Ovary (tissue), 9 donors: ENCODE data around the gene HAVCR2. TPM values are rescaled to one million over a fixed set of nuclear protein-coding genes. Genes with fewer than 3 reads are reported as not detected.

ENCODE experiments used
- DNase-seq, 5 donors: peaks; one replicate each; pipeline ENCODE4 v3.0.0-alpha.2; 2019 to 2020
- H3K27ac ChIP-seq, 2 donors: fragments of 200-600 bp; one replicate each; pipeline versions ENCODE4 v1.5.1 to v1.8.0; 2019 to 2022
- H3K27me3 ChIP-seq: fragments of 200-600 bp; one replicate; pipeline ENCODE4 v1.8.0; 2022
- H3K36me3 ChIP-seq: fragments of 200-600 bp; sonication (generic); one replicate; pipeline ENCODE4 v1.5.1; 2019
- H3K4me1 ChIP-seq: one replicate; pipeline ENCODE4 v1.8.1; 2013; ENCODE audit warnings: mild to moderate bottlenecking, moderate library complexity; ENCODE audit not compliant: insufficient read depth
- H3K4me3 ChIP-seq: fragments of 200-600 bp; sonication (generic); one replicate; pipeline ENCODE4 v1.5.1; 2017
- H3K9me3 ChIP-seq, 2 donors: fragments of 200-600 bp in 1 of 2; sonication (generic) in 1 of 2; one replicate each; pipeline versions ENCODE4 v1.5.1 to v1.8.1; 2013 to 2019; ENCODE audit warnings: mild to moderate bottlenecking in 1 of 2, moderate library complexity in 1 of 2
- EP300 ChIP-seq: sonication (generic); formaldehyde crosslinking; IDR thresholded peaks from one replicate; pipeline ENCODE4 v1.6.1; 2017; ENCODE audit warnings: antibody characterized with exemption
- POLR2A ChIP-seq: fragments of 450-650 bp; IDR thresholded peaks from one replicate; pipeline ENCODE4 v1.6.1; 2017; ENCODE audit warnings: antibody characterized with exemption, mild to moderate bottlenecking, moderate library complexity
- WGBS, 3 donors: extraction: QIAGEN DNeasy Blood & Tissue Kit in 1 of 3; methylation state at CpG; one replicate each; pipeline versions ENCODE4 v1.1.5 to v1.1.7; 2013 to 2017; 5-methylcytosine and 5-hydroxymethylcytosine counted together
- intact Hi-C, 4 donors: fragments of 100-400 bp; cut with DNase I; formaldehyde crosslinking; loops; one replicate each; pipeline versions ENCODE4 v1.11.0 to v1.15.1; 2022 to 2023
- polyA plus RNA-seq, 2 donors: library from polyadenylated mRNA; stranded (reverse); fragments of 200-250 nt in 1 of 2; fragments of 350-450 nt in 1 of 2; fragmentation: Illumina TruSeq in 1 of 2; extraction: RNeasy Lipid Tissue Mini Kit (QIAGEN cat#74804) in 1 of 2; gene quantifications; one replicate each; pipeline ENCODE4 v1.2.3, GENCODE V29; 2013 to 2014
- total RNA-seq, 7 donors: library from RNA; depleted of rRNA in 2 of 7; stranded (reverse); fragments of >200 nt in 2 of 7; fragmentation: NEBNext Ultra II Directional in 3 of 7; extraction: Animal tissue kit (Norgen Biotek cat#: 25700) in 3 of 7; gene quantifications; one replicate each; pipeline versions ENCODE4 v1.1.0 to v1.2.4, GENCODE V29; 2016 to 2023
- TF ChIP-seq, protein P1 (sequence below), 3 donors: fragments of 450-650 bp in 2 of 3; fragments of 200-600 bp in 1 of 3; IDR thresholded peaks; one replicate each; pipeline versions ENCODE4 v1.5.1 to v1.8.0; 2016 to 2022; ENCODE audit warnings: antibody characterized with exemption in 3 of 3, mild to moderate bottlenecking in 1 of 3
- donor health status: DM: no; HTN: no; CAD: no; lungs with moderate emphysema.
- donor health status: DM: no; HTN: no; CAD: no.
- donor health status: Bipolar disorder and iron deficiency.
- donor health status: DM: yes; HTN: yes; CAD: no.
- donor health status: DM: no; HTN: no; CAD: no.
- donor health status: DM: yes; HTN: yes; CAD: no.

The HAVCR2 gene
- total and polyA plus RNA-seq, 9 donors, result 1.3 to 12.0 (median 2.9) TPM

DNA sequence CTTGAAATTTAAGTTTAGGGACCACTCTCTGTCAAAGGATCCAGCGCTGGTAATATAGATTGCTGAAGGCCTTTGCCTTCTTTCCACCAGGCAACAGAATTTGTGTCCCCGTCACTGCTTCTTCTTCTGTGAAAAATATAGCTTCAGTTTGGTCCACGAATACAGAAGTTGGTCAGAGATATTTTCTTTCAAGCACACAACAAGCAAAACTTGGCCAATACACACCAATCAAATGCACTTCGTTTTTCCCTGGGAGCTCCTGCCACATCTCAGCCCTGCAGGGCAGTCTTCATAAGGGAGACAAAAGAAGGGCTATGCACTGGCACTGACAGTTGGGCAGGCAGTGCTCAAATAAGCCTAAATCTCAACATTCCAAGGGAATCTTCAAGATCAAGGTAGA, 22.9 kb downstream of the HAVCR2 start:
- H3K4me1 ChIP-seq, result no peaks in the 10 kb centered on the region
- intact Hi-C loops, result no loop called here
- DNase-seq, result no peak
- no peaks in the 10 kb centered on the region for H3K36me3 ChIP-seq
- H3K4me3 ChIP-seq, result no peak overlapping the region
- TF ChIP-seq EP300 (no peak), POLR2A (no peak)
- TF ChIP-seq, protein P1, sequence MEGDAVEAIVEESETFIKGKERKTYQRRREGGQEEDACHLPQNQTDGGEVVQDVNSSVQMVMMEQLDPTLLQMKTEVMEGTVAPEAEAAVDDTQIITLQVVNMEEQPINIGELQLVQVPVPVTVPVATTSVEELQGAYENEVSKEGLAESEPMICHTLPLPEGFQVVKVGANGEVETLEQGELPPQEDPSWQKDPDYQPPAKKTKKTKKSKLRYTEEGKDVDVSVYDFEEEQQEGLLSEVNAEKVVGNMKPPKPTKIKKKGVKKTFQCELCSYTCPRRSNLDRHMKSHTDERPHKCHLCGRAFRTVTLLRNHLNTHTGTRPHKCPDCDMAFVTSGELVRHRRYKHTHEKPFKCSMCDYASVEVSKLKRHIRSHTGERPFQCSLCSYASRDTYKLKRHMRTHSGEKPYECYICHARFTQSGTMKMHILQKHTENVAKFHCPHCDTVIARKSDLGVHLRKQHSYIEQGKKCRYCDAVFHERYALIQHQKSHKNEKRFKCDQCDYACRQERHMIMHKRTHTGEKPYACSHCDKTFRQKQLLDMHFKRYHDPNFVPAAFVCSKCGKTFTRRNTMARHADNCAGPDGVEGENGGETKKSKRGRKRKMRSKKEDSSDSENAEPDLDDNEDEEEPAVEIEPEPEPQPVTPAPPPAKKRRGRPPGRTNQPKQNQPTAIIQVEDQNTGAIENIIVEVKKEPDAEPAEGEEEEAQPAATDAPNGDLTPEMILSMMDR (IDR thresholded peaks at IDR 0.05), result no peak
- no peaks in the 10 kb centered on the region for H3K9me3 ChIP-seq
- WGBS, 3 donors, result 64 to 89% (median 78%) methylated on average over 4 of the region's 4 CpGs
- H3K27me3 ChIP-seq, result no peaks in the 10 kb centered on the region
- H3K27ac ChIP-seq, result no peak overlapping the region

DNA sequence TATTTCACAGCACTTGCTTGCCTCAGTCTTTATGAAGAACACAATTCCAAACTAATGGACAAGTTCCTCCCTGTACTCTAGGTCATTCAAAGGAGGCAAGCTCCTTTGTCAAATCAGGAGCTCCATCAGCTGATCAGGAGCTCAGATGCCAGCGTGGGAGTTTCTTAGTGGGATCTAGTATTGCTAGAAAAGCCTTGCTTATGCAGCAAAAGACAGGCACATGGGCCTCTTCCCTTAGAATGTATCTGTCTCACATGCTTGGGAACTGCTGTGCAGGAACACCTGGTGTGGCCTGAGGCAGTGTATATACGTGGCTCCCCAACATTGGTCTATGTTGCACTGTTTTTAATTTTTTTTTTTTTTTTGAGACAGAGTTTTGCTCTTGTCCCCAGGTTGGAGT, 28.6 kb downstream of the HAVCR2 start:
- Histone ChIP-seq H3K9me3 (no peaks in the 10 kb centered on the region), H3K4me3 (no peak overlapping the region), H3K27ac (no peak overlapping the region), H3K4me1 (no peaks in the 10 kb centered on the region), H3K27me3 (no peaks in the 10 kb centered on the region), H3K36me3 (no peaks in the 10 kb centered on the region)
- DNase-seq, result no peak
- 36 to 56% (median 39%) methylated on average over 2 of the region's 2 CpGs for WGBS, 3 donors
- intact Hi-C loops, result no loop called here
- TF ChIP-seq EP300, result no peak
- TF ChIP-seq, protein P1 (IDR thresholded peaks at IDR 0.05), result no peak
- TF ChIP-seq POLR2A, result no peak

DNA sequence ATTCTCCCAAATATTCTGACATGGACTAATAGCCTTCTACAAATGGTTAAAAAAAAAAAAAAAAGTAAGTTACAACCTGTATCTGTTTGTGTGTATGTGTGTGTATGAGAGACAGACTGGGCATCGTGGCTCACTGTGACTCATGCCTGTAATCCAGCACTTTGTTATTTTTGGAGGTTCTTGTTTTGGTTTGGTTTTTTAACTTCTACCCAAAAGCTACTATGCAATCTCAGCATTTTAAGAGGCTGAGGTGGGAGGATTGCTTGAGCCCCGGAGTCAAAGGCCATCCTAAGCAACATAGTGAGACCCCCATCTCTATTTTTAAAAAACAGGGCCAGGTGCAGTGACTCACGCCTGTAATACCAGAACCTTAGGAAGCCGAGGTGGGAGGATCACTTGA, 32.3 kb downstream of the HAVCR2 start:
- intact Hi-C loops, result no loop called here
- H3K4me1 ChIP-seq, result no peaks in the 10 kb centered on the region
- H3K27me3 ChIP-seq, result no peaks in the 10 kb centered on the region
- H3K9me3 ChIP-seq, result no peaks in the 10 kb centered on the region
- H3K4me3 ChIP-seq, result no peak overlapping the region
- no peak for DNase-seq
- WGBS, 3 donors, result 9 to 28% (median 9%) methylated on average over 4 of the region's 4 CpGs
- H3K36me3 ChIP-seq, result no peaks in the 10 kb centered on the region
- TF ChIP-seq POLR2A, result no peak
- no peak for TF ChIP-seq EP300
- TF ChIP-seq, protein P1 (IDR thresholded peaks at IDR 0.05), result no peak
- no peak overlapping the region for H3K27ac ChIP-seq

DNA sequence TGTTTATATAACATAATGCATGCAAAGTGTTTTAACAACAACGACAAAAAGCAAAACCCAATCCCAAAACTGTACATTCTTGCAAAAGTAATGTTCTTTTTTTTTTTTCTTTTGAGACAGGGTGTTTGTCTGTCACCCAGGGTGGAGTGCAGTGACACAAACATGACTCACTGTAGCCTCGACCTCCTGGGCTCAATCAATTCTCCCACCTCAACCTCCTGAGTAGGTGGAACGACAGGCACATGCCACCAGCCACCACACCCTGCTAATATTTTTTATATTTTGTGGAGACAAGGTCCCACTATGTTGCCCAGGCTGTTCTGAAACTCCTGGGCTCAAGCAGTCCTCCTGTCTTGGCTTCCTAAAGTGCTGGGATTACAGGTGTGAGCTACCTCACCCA, 36.3 kb downstream of the HAVCR2 start:
- no peaks in the 10 kb centered on the region for H3K36me3 ChIP-seq
- intact Hi-C loops, result no loop called here
- DNase-seq, result no peak
- TF ChIP-seq, protein P1 (IDR thresholded peaks at IDR 0.05), result no peak
- TF ChIP-seq POLR2A (no peak), EP300 (no peak)
- H3K27me3 ChIP-seq, result no peaks in the 10 kb centered on the region
- H3K4me1 ChIP-seq, result no peaks in the 10 kb centered on the region
- 67 to 74% (median 71%) methylated on average over 3 of the region's 3 CpGs for WGBS, 3 donors
- H3K9me3 ChIP-seq, result no peaks in the 10 kb centered on the region
- no peak overlapping the region for H3K4me3 ChIP-seq
- H3K27ac ChIP-seq, result no peak overlapping the region

DNA sequence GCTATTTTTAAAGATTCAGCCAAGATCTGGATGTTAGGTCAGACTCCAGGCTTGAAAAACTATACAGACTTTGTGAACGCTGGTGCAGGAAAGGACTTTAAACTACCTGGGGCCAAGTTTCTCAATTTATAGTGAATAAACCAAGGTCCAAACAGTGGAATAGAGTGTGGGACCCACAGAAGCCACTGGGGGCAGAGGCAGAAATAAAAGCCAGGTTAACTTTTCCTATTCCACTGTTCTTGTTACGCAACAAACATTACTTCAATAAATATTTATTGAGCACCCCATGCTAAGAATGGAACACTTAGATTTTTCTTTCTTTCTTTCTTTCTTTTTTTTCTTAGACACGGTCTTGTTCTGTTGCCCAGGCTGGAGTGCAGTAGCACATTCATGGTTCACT, 38.9 kb downstream of the HAVCR2 start:
- TF ChIP-seq, protein P1 (IDR thresholded peaks at IDR 0.05), result no peak
- TF ChIP-seq POLR2A, result no peak
- TF ChIP-seq EP300, result no peak
- Histone ChIP-seq H3K27me3 (no peaks in the 10 kb centered on the region), H3K4me3 (no peak overlapping the region), H3K4me1 (no peaks in the 10 kb centered on the region), H3K36me3 (no peaks in the 10 kb centered on the region), H3K9me3 (no peaks in the 10 kb centered on the region), H3K27ac (no peak overlapping the region)
- 81 to 89% (median 87%) methylated on average over 3 of the region's 3 CpGs for WGBS, 3 donors
- intact Hi-C loops, result no loop called here
- no peak for DNase-seq
